IMR-90 (cell line): ENCODE results near the gene ZBTB22. TPM values are rescaled to one million over a fixed set of nuclear protein-coding genes. Genes with fewer than 3 reads are reported as not detected.

Source experiments
- ATAC-seq: fragments of 200-7000 bp; cut with Tn5 transposase; 2 replicates; pipeline ENCODE4 v1.9.1; 2020; ENCODE audit warnings: low read depth, mild to moderate bottlenecking, moderate library complexity
- BruUV-seq: library from RNA; stranded (reverse); fragments of 400-500 nt; replicated peaks from 2 replicates; lab custom pipeline; 2021; lab: Mats Ljungman, UMichigan
- CTCF ChIA-PET: fragments of 300-600 bp; formaldehyde crosslinking; extraction: SDS; loops from one replicate; lab custom pipeline; 2021; ENCODE audit warnings: antibody characterized with exemption; lab: Yijun Ruan, JAX
- POLR2A ChIA-PET: fragments of 300-600 bp; sonication (Branson Sonifier 250); formaldehyde crosslinking; loops from one replicate; lab custom pipeline; 2022; ENCODE audit warnings: antibody characterized with exemption; ENCODE audit not compliant: unreplicated experiment; lab: Charles Lee
- DNase-seq: peaks from one replicate; pipeline ENCODE4 v3.0.0; 2013
- H2AFZ ChIP-seq: replicated peaks from 2 replicates; pipeline ENCODE3; 2013; ENCODE audit warnings: low read length, mild to moderate bottlenecking; ENCODE audit not compliant: poor library complexity
- H2AK5ac ChIP-seq: 2 replicates; pipeline ENCODE4 v1.6.1; 2013; ENCODE audit warnings: low read depth, low read length, inconsistent platforms
- H2AK9ac ChIP-seq: replicated peaks from 2 replicates; pipeline ENCODE3; 2013; ENCODE audit warnings: mild to moderate bottlenecking, low read depth, low read length, moderate library complexity; ENCODE audit not compliant: poor library complexity
- H2BK120ac ChIP-seq: 2 replicates; pipeline ENCODE4 v1.6.1; 2013; ENCODE audit warnings: low read depth, low read length, inconsistent platforms
- H2BK15ac ChIP-seq: 3 replicates; pipeline ENCODE4 v1.6.1; 2013; ENCODE audit warnings: low read depth, low read length, inconsistent platforms
- H2BK20ac ChIP-seq: 2 replicates; pipeline ENCODE4 v1.6.1; 2013; ENCODE audit warnings: low read depth, mild to moderate bottlenecking, inconsistent platforms, low read length, moderate library complexity
- H2BK5ac ChIP-seq: 2 replicates; pipeline ENCODE4 v1.6.1; 2013; ENCODE audit warnings: mild to moderate bottlenecking, low read depth, low read length, inconsistent platforms; ENCODE audit not compliant: poor library complexity, severe bottlenecking
- H3K14ac ChIP-seq: replicated peaks from 2 replicates; pipeline ENCODE4 v1.6.1; 2013; ENCODE audit warnings: low read depth, low read length, inconsistent platforms
- H3K18ac ChIP-seq: 2 replicates; pipeline ENCODE4 v1.6.1; 2013; ENCODE audit warnings: low read depth, low read length, control low read depth
- H3K23ac ChIP-seq: 2 replicates; pipeline ENCODE4 v1.6.1; 2013; ENCODE audit warnings: low read depth, low read length, inconsistent platforms
- H3K27ac ChIP-seq: 2 replicates; pipeline ENCODE4 v1.5.1; 2013; ENCODE audit warnings: mild to moderate bottlenecking, control low read depth, low read length; ENCODE audit not compliant: insufficient read depth
- H3K27me3 ChIP-seq: 2 replicates; pipeline ENCODE4 v1.6.1; 2013; ENCODE audit warnings: low read length; ENCODE audit not compliant: control insufficient read depth, insufficient read depth
- H3K36me3 ChIP-seq: 2 replicates; pipeline ENCODE4 v1.6.1; 2013; ENCODE audit warnings: low read length, mixed read lengths; ENCODE audit not compliant: control insufficient read depth, insufficient read depth
- H3K4ac ChIP-seq: 2 replicates; pipeline ENCODE4 v1.6.1; 2013; ENCODE audit warnings: low read depth, low read length, inconsistent platforms
- H3K4me1 ChIP-seq: 2 replicates; pipeline ENCODE4 v1.6.1; 2013; ENCODE audit warnings: low read length, mixed read lengths; ENCODE audit not compliant: control insufficient read depth, insufficient read depth
- H3K4me2 ChIP-seq: 2 replicates; pipeline ENCODE4 v1.6.1; 2013; ENCODE audit warnings: low read depth, mild to moderate bottlenecking, control low read depth, low read length, moderate library complexity
- H3K4me3 ChIP-seq: 2 replicates; pipeline ENCODE4 v1.5.1; 2013; ENCODE audit warnings: low read depth, mild to moderate bottlenecking, control low read depth, low read length, moderate library complexity; ENCODE audit not compliant: insufficient read depth
- H3K56ac ChIP-seq: 2 replicates; pipeline ENCODE4 v1.6.1; 2013; ENCODE audit warnings: low read length, inconsistent platforms; ENCODE audit not compliant: insufficient read depth; ENCODE audit errors: extremely low read depth
- H3K79me1 ChIP-seq, 2 experiments: 2 replicates each; pipeline ENCODE4 v1.6.1; 2013; ENCODE audit warnings: low read length in 2 of 2, inconsistent platforms in 1 of 2, low read depth in 1 of 2
- H3K9ac ChIP-seq: 2 replicates; pipeline ENCODE4 v1.6.1; 2013; ENCODE audit warnings: low read depth, low read length, control low read depth
- H3K9me1 ChIP-seq: 2 replicates; pipeline ENCODE4 v1.6.1; 2013; ENCODE audit warnings: low read length, inconsistent platforms; ENCODE audit not compliant: insufficient read depth
- H3K9me3 ChIP-seq: 2 replicates; pipeline ENCODE4 v1.6.1; 2013; ENCODE audit warnings: low read length; ENCODE audit not compliant: control insufficient read depth, insufficient read depth
- H4K20me1 ChIP-seq: 2 replicates; pipeline ENCODE4 v1.6.1; 2013; ENCODE audit warnings: low read length, inconsistent platforms; ENCODE audit not compliant: insufficient read depth
- H4K5ac ChIP-seq: 2 replicates; pipeline ENCODE4 v1.6.1; 2013; ENCODE audit warnings: mild to moderate bottlenecking, low read depth, low read length, control low read depth
- H4K8ac ChIP-seq, 2 experiments: 2 replicates each; pipeline ENCODE4 v1.6.1; 2013; ENCODE audit warnings: low read depth in 2 of 2, low read length in 2 of 2, control low read depth in 1 of 2, inconsistent platforms in 1 of 2
- H4K91ac ChIP-seq: 2 replicates; pipeline ENCODE4 v1.6.1; 2013; ENCODE audit warnings: low read depth, low read length, inconsistent platforms; ENCODE audit not compliant: insufficient read depth
- BHLHE40 ChIP-seq: fragments of 150-350 bp; IDR thresholded peaks from 2 replicates; pipeline ENCODE4 v1.6.1; 2016; ENCODE audit warnings: mild to moderate bottlenecking, low read depth, low read length
- CHD1 ChIP-seq: IDR thresholded peaks from 2 replicates; pipeline ENCODE4 v1.6.1; 2012; ENCODE audit warnings: low read depth, low read length, improper control_type of control experiment
- CTCF ChIP-seq: conservative IDR thresholded peaks from 2 replicates; pipeline ENCODE4 v1.5.1; 2012; ENCODE audit warnings: mild to moderate bottlenecking, low read depth, low read length, improper control_type of control experiment
- MAZ ChIP-seq: IDR thresholded peaks from 2 replicates; pipeline ENCODE4 v1.6.1; 2012; ENCODE audit warnings: low read depth, mild to moderate bottlenecking, low read length, improper control_type of control experiment, moderate library complexity, borderline replicate concordance
- MXI1 ChIP-seq: IDR thresholded peaks from 2 replicates; pipeline ENCODE4 v1.6.1; 2012; ENCODE audit warnings: low read depth, mild to moderate bottlenecking, low read length, moderate library complexity, borderline replicate concordance
- POLR2A ChIP-seq: IDR thresholded peaks from 2 replicates; pipeline ENCODE4 v1.6.1; 2012; ENCODE audit warnings: mild to moderate bottlenecking, low read depth, low read length
- RAD21 ChIP-seq: IDR thresholded peaks from 2 replicates; pipeline ENCODE4 v1.6.1; 2012; ENCODE audit warnings: low read length, improper control_type of control experiment
- RCOR1 ChIP-seq: IDR thresholded peaks from 2 replicates; pipeline ENCODE4 v1.6.1; 2012; ENCODE audit warnings: mild to moderate bottlenecking, low read length, improper control_type of control experiment; ENCODE audit not compliant: insufficient replicate concordance
- SMC3 ChIP-seq: fragments of 150-350 bp; IDR thresholded peaks from 2 replicates; pipeline ENCODE4 v1.6.1; 2016; ENCODE audit warnings: low read depth, mild to moderate bottlenecking, antibody characterized with exemption, low read length, moderate library complexity
- USF2 ChIP-seq: fragments of 150-350 bp; IDR thresholded peaks from 2 replicates; pipeline ENCODE4 v1.6.1; 2017; ENCODE audit warnings: mild to moderate bottlenecking, antibody characterized with exemption, low read length, low read depth
- whole genome bisulfite sequencing, 2 experiments: methylation state at CpG; one replicate each; pipeline versions ENCODE4 v1.1.5 to v1.1.7; 2013; ENCODE audit warnings: missing lambda C conversion rate in 2 of 2; ENCODE audit not compliant: insufficient read length in 1 of 2; ENCODE audit errors: extremely low coverage in 2 of 2; 5-methylcytosine and 5-hydroxymethylcytosine counted together
- dilution Hi-C: fragments of 300-500 bp; cut with HindIII; formaldehyde crosslinking; loops from one replicate; pipeline ENCODE4 v1.14.3; 2018; ENCODE audit warnings: low sequenced_read_pairs; ENCODE audit not compliant: unreplicated experiment
- in situ Hi-C: fragments of 300-500 bp; cut with MboI; formaldehyde crosslinking; loops from 3 replicates; pipeline ENCODE4 v1.14.3; 2019; ENCODE audit warnings: low sequenced_read_pairs, inconsistent platforms, mixed read lengths
- intact Hi-C: fragments of 100-400 bp; cut with micrococcal nuclease; formaldehyde crosslinking; loops from 2 replicates; pipeline ENCODE4 v1.10.0; 2022
- polyA plus RNA-seq, 3 experiments: library from polyadenylated mRNA; depleted of rRNA; stranded (reverse); fragments of >200 nt; gene quantifications; 2 replicates each; pipeline ENCODE4 v1.2.3, GENCODE V29; 2012; ENCODE audit warnings: low replicate concordance in 1 of 3
- total RNA-seq: library from RNA; depleted of rRNA; stranded (reverse); fragments of >200 nt; gene quantifications from 2 replicates; pipeline ENCODE4 v1.2.3, GENCODE V29; 2012
- TF ChIP-seq, protein P1 (sequence below): fragments of 150-350 bp; IDR thresholded peaks from 2 replicates; pipeline ENCODE4 v1.6.1; 2016; ENCODE audit warnings: low read depth, mild to moderate bottlenecking, low read length, moderate library complexity, borderline replicate concordance

Gene ZBTB22
- total and polyA plus RNA-seq, 2 of the 4 experiments (the other 2 are of a cell fraction), result 6.8 to 13.0 TPM

GRCh38 chr6:33294086-33294823 is 23.3 kb downstream of the ZBTB22 start:
- H3K4me2 ChIP-seq, result no peak overlapping the region
- no peak overlapping the region for H2BK15ac ChIP-seq
- H3K9me1 ChIP-seq, result peaks cover 3% of the 10 kb centered on the region; the same call in 1 of the 2 replicates
- no peak for TF ChIP-seq RAD21
- no peak for TF ChIP-seq SMC3
- TF ChIP-seq POLR2A, result no peak
- no peak for TF ChIP-seq USF2
- no peak for TF ChIP-seq BHLHE40
- no peak for TF ChIP-seq CTCF
- TF ChIP-seq RCOR1, result no peak
- no peak for TF ChIP-seq CHD1
- TF ChIP-seq, protein P1, sequence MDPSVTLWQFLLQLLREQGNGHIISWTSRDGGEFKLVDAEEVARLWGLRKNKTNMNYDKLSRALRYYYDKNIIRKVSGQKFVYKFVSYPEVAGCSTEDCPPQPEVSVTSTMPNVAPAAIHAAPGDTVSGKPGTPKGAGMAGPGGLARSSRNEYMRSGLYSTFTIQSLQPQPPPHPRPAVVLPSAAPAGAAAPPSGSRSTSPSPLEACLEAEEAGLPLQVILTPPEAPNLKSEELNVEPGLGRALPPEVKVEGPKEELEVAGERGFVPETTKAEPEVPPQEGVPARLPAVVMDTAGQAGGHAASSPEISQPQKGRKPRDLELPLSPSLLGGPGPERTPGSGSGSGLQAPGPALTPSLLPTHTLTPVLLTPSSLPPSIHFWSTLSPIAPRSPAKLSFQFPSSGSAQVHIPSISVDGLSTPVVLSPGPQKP, result no peak
- TF ChIP-seq MAZ, result no peak
- no peak for TF ChIP-seq MXI1
- in situ Hi-C loops, result no loop called here
- ChIA-PET POLR2A (no interaction called here), CTCF (no interaction called here)
- H2BK120ac ChIP-seq, result no peak overlapping the region
- H4K5ac ChIP-seq, result no peak overlapping the region
- no peak overlapping the region for H2BK5ac ChIP-seq
- ATAC-seq, result no peak
- no peak overlapping the region for H4K8ac ChIP-seq
- no peak overlapping the region for H3K56ac ChIP-seq
- peaks cover 30% of the 10 kb centered on the region for H3K36me3 ChIP-seq
- H3K9me3 ChIP-seq, result no peaks in the 10 kb centered on the region
- no peaks in the 10 kb centered on the region; the same call in 1 of the 2 replicates for H4K20me1 ChIP-seq
- dilution Hi-C loops, result no loop called here
- H4K91ac ChIP-seq, result no peak overlapping the region
- H2AK5ac ChIP-seq, result no peak overlapping the region
- intact Hi-C loops, result no loop called here
- no peak overlapping the region for H3K23ac ChIP-seq
- no peak overlapping the region for H3K18ac ChIP-seq
- H3K4ac ChIP-seq, result no peak overlapping the region
- no peak overlapping the region for H3K14ac ChIP-seq
- H2BK20ac ChIP-seq, result no peak overlapping the region
- H3K4me3 ChIP-seq, result no peak overlapping the region
- BruUV-seq, result no TSS peak
- peaks cover 18 to 42% of the 10 kb centered on the region in 2 experiments for H3K79me1 ChIP-seq
- no peak overlapping the region for H3K9ac ChIP-seq
- WGBS, 2 experiments, result 49% methylated on average over 4 of the region's 10 CpGs; no CpG with 5 or more reads in 1 of the 2 experiments
- no peak overlapping the region for H2AFZ ChIP-seq
- H3K27ac ChIP-seq, result no peak overlapping the region
- H3K4me1 ChIP-seq, result peaks cover 3% of the 10 kb centered on the region; the same call in 1 of the 2 replicates
- DNase-seq, result no peak
- H2AK9ac ChIP-seq, result no peak overlapping the region
- no peaks in the 10 kb centered on the region for H3K27me3 ChIP-seq
